Epithelial cell of esophagus (primary cell): Measurements from ENCODE around the gene PRSS21.

Experiments used
- DNase-seq: peaks from one replicate; pipeline ENCODE4 v3.0.0; 2010; ENCODE audit warnings: low read depth
- H3K4me3 ChIP-seq: 2 replicates; pipeline ENCODE4 v1.5.1; 2011; ENCODE audit warnings: mild to moderate bottlenecking, low read length, control low read depth
- TF ChIP-seq, protein P1 (sequence below): IDR thresholded peaks from 2 replicates; pipeline ENCODE4 v1.5.1; 2011; ENCODE audit warnings: low read depth, mild to moderate bottlenecking, low read length, control low read depth, inconsistent platforms; ENCODE audit not compliant: insufficient read depth; ENCODE audit errors: missing control alignments

PRSS21 gene

DNA sequence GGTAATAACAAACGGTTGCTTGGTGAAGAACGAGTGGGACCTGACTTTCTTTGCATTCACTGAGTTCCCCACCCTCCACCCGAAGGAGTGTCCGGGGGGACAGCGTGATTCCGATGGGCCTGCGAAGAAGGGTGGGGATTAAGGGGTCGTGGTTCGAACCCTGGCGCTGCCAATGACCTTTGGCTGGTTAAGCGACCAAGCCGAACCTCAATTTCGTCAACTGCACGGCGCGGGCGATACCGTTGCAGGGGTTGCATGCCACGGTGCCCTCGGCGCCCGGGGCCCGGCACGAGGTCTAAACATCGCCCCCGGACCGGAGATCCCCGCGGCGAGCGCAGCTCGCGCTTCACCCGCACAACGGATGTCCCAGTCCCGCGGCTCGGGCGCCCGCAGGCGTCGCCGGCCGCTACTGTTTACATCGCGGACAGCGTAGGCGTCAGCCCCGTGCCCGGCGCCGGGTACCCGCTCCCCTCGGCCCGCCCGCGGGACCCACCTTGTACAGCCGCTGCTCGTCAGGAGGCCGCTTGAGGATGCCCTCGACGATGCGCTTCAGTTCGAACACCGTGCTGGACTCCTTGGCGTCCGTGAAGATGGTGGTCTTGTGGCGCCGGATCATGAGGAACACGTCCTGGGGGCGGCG is 40.4 kb upstream of the PRSS21 start:
- peak overlapping the region; percentile 92 for H3K4me3 ChIP-seq
- TF ChIP-seq, protein P1, sequence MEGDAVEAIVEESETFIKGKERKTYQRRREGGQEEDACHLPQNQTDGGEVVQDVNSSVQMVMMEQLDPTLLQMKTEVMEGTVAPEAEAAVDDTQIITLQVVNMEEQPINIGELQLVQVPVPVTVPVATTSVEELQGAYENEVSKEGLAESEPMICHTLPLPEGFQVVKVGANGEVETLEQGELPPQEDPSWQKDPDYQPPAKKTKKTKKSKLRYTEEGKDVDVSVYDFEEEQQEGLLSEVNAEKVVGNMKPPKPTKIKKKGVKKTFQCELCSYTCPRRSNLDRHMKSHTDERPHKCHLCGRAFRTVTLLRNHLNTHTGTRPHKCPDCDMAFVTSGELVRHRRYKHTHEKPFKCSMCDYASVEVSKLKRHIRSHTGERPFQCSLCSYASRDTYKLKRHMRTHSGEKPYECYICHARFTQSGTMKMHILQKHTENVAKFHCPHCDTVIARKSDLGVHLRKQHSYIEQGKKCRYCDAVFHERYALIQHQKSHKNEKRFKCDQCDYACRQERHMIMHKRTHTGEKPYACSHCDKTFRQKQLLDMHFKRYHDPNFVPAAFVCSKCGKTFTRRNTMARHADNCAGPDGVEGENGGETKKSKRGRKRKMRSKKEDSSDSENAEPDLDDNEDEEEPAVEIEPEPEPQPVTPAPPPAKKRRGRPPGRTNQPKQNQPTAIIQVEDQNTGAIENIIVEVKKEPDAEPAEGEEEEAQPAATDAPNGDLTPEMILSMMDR, result no peak
- no peak for DNase-seq

DNA sequence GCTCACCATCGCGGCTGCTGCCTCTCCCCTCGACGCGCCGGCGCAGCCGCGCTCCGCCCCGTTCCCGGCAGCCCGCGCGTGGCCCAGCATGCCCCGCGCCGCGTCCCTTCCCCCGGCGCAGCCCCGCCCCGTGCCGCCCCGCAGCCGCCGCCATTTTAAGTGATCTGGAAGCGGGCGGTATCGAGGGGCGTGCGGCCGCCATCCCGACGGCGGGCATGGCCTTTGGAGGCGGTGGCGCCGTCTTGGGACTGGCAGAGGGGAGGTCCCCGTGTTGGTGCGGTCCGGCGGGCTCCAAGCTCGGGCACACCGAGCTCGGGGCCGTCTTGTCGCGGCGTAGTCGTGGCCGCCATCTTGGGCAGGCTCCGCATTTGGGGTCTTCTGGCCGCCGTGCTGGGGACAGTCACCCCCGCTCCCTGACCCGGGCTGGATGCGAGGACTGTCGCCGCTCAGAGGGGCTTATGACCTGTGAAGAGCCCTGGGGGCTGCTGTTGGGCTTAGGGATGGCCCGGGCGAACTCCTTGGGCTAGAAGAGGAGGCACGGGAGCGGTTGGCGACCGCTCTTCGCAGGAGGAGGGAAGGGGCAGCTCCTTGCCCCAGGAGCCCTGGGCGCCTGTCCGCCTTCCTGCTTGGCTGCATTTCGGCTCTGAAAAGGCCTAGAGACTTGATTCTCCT is 39.7 kb upstream of the PRSS21 start, which contains the start of gene ELOB:
ELOB (minus strand) TSS at position 50 of the 672 bp plus-strand sequence; CDS start at position 9, 41 bp downstream.
- peak; percentile 89 for DNase-seq
- TF ChIP-seq, protein P1, result no peak
- peak within 1 kb of the TSS; percentile 94 for H3K4me3 ChIP-seq

DNA sequence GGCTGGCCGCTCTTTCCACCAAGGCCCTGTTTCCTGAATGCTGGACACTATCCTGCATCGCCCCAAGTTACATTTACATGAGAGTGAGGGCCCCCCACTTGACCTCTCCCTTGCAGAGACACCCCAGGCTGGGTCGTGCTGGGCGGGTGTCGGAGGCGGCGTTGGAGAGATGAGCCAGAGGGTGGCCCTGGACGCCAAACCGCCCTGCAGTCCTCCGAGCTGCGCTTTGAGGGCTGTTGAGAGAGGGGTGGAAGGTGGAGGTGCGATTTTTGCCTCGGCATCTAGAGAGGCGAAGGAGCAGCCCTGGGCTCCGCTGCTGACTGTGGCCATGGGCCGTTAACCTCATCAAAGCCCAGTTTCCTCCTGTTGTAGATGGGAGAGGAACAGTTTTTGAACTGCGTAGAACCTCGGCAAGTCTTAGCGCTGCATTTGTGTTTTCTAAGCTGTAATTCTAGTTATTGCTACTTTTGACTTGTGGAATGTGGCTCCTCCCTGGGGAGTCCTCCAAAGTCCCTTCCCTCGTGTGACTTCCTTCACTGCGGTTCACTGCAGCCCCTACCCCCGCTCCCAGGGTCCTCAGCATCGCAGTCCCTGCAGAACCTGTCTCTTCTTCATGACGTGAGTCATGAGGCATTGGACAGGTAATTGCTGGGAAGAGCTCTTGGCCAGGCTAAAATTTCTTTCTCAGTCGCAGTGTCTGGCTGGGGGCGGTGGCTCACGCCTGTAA is 39.0 kb upstream of the PRSS21 start:
- TF ChIP-seq, protein P1, result no peak
- peak; percentile 63 for DNase-seq
- H3K4me3 ChIP-seq, result peak overlapping the region; percentile 94

DNA sequence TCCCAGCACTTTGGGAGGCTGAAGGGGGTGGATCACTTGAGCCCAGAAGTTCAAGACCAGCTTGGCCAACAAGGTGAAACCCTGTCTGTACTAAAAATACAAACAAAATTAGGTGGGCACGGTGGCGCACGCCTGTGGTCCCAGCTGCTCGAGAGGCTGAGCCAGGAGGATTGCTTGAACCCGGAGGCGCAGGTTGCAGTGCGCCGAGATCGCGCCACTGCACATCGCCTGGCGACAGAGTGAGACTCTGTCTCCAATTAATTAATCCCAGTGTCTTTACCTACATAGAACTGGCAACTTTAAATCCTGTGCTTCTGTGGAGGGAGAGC is 38.4 kb upstream of the PRSS21 start:
- DNase-seq, result no peak

DNA sequence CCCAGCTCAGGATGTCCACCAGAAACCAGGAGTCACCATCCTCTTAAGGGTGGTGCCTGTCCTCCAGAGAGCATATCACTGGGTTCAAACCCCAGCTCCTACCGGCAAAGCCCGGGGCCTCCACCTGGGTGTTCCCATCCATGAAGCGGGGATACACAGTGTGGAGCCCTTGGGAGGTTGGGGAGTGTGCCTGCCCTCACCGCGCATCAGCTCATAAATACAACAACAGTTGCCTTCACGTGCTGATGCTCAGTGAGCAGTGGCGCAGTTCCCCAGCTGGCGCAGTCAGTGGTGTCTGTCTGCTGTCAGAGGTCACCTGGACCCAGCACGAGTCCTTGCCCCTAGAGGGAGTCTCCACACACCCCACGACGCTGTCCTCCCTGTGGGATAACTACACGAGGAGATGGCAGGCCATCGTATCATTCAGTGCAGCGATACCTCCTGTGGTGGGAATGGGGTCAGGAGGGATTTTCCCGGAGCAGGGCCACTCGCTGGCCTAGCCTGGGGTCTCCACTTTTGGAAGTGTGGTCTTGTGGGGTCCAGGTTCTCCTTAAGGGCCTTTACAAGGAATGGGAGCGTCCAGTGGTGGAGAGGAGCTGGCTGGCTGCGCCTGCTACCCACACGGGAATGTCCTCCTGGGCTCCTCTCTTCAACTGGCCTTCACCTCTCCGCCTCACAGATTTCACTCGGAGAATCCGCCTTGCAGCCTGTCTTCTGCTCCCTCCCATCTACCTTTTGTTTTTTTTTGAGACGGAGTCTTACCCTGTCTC is 37.7 kb upstream of the PRSS21 start:
- DNase-seq, result no peak
- H3K4me3 ChIP-seq, result no peak overlapping the region
- TF ChIP-seq, protein P1, result no peak

More for the DNA sequence above, 38.4 kb upstream of the PRSS21 start:
- TF ChIP-seq, protein P1, result no peak
- H3K4me3 ChIP-seq, result peak overlapping the region; percentile 94

DNA sequence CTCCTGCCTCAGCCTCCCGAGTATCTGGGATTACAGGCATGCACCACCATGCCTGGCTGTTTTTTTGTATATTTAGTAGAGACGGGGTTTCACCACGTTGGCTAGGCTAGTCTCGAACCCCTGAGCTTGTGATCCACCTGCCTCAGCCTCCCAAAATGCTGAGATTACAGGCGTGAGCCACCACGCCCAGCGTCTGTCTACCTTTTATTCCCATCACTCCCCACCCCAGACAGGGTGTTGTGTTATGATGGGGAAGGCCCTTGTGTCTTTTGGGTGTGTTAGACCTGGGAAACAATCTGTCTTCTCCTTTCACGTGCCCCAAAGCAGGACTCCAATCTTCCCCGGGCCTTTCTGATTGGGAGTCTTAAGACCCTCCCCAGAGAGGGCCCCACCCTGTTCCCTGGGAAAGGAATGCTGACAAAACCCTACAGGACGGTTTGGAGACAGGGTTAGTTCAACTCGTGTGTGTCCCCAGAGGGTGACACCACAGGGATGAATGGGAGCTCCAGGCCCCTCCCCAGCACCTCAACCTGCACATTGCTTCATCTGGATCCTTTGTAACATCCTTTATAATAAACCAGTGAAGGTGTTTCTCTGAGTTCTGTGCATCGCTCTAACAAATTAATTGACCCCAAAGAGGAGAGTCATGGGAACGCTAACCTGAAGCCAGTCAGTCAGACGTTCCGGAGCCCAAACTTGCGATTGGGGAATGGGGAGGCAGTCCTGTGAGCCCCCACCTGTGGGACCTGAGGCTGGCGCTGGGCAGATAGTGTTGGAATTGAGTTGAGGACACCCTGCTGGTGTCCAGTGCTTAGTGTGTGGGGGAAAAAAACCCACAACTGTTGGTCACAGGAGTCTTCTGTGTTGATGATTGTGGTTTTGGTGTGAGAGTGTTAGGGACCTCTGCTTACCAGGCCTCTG is 36.8 kb upstream of the PRSS21 start:
- DNase-seq, result no peak
- TF ChIP-seq, protein P1, result no peak
- H3K4me3 ChIP-seq, result no peak overlapping the region
